Neuronal stem cell (in vitro differentiated cells): ENCODE data around the gene CD276.
A peak's percentile ranks its signal among the peaks of the same experiment; 100 is the strongest.

ENCODE experiments used
- DNase-seq: peaks from one replicate; pipeline ENCODE4 v3.0.0-alpha.2; 2013; ENCODE audit warnings: low spot score
- H2AFZ ChIP-seq: one replicate; pipeline ENCODE4 v1.6.1; 2013; ENCODE audit warnings: mild to moderate bottlenecking, low read length, inconsistent platforms
- H2AK5ac ChIP-seq: 2 replicates; pipeline ENCODE4 v1.6.1; 2013; ENCODE audit warnings: low read depth, mild to moderate bottlenecking, inconsistent platforms, low read length, moderate library complexity, mixed read lengths
- H2BK120ac ChIP-seq: 2 replicates; pipeline ENCODE4 v1.6.1; 2013; ENCODE audit warnings: low read depth, mild to moderate bottlenecking, inconsistent platforms, low read length, moderate library complexity, mixed read lengths
- H2BK12ac ChIP-seq: one replicate; pipeline ENCODE4 v1.6.1; 2013; ENCODE audit warnings: low read length, inconsistent platforms
- H2BK15ac ChIP-seq: 2 replicates; pipeline ENCODE4 v1.6.1; 2013; ENCODE audit warnings: mild to moderate bottlenecking, low read length, inconsistent platforms, mixed read lengths
- H2BK5ac ChIP-seq: one replicate; pipeline ENCODE4 v1.6.1; 2013; ENCODE audit warnings: inconsistent platforms, mild to moderate bottlenecking, low read length, moderate library complexity
- H3K14ac ChIP-seq: one replicate; pipeline ENCODE4 v1.6.1; 2013; ENCODE audit warnings: low read length, inconsistent platforms
- H3K18ac ChIP-seq: 2 replicates; pipeline ENCODE4 v1.6.1; 2013; ENCODE audit warnings: low read length, inconsistent platforms
- H3K23ac ChIP-seq: 2 replicates; pipeline ENCODE4 v1.6.1; 2013; ENCODE audit warnings: low read depth, mild to moderate bottlenecking, mixed read lengths, low read length, inconsistent platforms; ENCODE audit not compliant: poor library complexity
- H3K27ac ChIP-seq: replicated peaks from 3 replicates; pipeline ENCODE4 v1.5.1; 2013; ENCODE audit warnings: low read length, inconsistent platforms
- H3K27me3 ChIP-seq, 3 experiments: 2 replicates each; pipeline ENCODE4 v1.6.1; 2013; ENCODE audit warnings: low read length in 3 of 3, mild to moderate bottlenecking in 2 of 3, inconsistent platforms in 1 of 3, low read depth in 1 of 3, mixed read lengths in 1 of 3, moderate library complexity in 1 of 3; ENCODE audit not compliant: control insufficient read depth in 3 of 3, insufficient read depth in 3 of 3
- H3K36me3 ChIP-seq, 2 donors: replicated peaks in 1 of 2; 2 replicates each; pipeline ENCODE4 v1.6.1; 2013; ENCODE audit warnings: low read length in 2 of 2; ENCODE audit not compliant: control insufficient read depth in 2 of 2, insufficient read depth in 2 of 2
- H3K4ac ChIP-seq: 2 replicates; pipeline ENCODE4 v1.6.1; 2013; ENCODE audit warnings: inconsistent platforms, mild to moderate bottlenecking, low read length, moderate library complexity
- H3K4me1 ChIP-seq, 2 donors: 1 replicate in 1 of 2; 2 replicates in 1 of 2; pipeline ENCODE4 v1.6.1; 2013; ENCODE audit warnings: low read length in 2 of 2, low read depth in 1 of 2; ENCODE audit not compliant: control insufficient read depth in 2 of 2, insufficient read depth in 1 of 2
- H3K4me2 ChIP-seq: one replicate; pipeline ENCODE4 v1.6.1; 2013; ENCODE audit warnings: mild to moderate bottlenecking, low read length, inconsistent platforms; ENCODE audit not compliant: insufficient read depth, poor library complexity, severe bottlenecking
- H3K4me3 ChIP-seq, 2 donors: 2 replicates each; pipeline ENCODE4 v1.5.1; 2013; ENCODE audit warnings: low read length in 2 of 2, mild to moderate bottlenecking in 2 of 2, inconsistent platforms in 1 of 2, moderate library complexity in 1 of 2
- H3K79me1 ChIP-seq: one replicate; pipeline ENCODE4 v1.6.1; 2013; ENCODE audit warnings: low read depth, mild to moderate bottlenecking, inconsistent platforms, low read length, moderate library complexity
- H3K9ac ChIP-seq: one replicate; pipeline ENCODE4 v1.6.1; 2013; ENCODE audit warnings: mild to moderate bottlenecking, low read depth, low read length, inconsistent platforms; ENCODE audit not compliant: poor library complexity
- H3K9me3 ChIP-seq, 2 donors: replicated peaks in 1 of 2; 2 replicates each; pipeline versions ENCODE3 to v1.6.1; 2013; ENCODE audit warnings: low read length in 2 of 2, mild to moderate bottlenecking in 2 of 2, inconsistent platforms in 1 of 2, low read depth in 1 of 2, mixed read lengths in 1 of 2, moderate library complexity in 1 of 2; ENCODE audit not compliant: control insufficient read depth in 2 of 2, insufficient read depth in 1 of 2
- H4K8ac ChIP-seq: one replicate; pipeline ENCODE4 v1.6.1; 2013; ENCODE audit warnings: low read depth, mild to moderate bottlenecking, inconsistent platforms, low read length, moderate library complexity
- H4K91ac ChIP-seq: one replicate; pipeline ENCODE4 v1.6.1; 2013; ENCODE audit warnings: low read length, low read depth, mild to moderate bottlenecking, inconsistent platforms; ENCODE audit not compliant: poor library complexity
- WGBS, 2 donors: extraction: QIAGEN DNeasy Blood & Tissue Kit; methylation state at CpG; one replicate each; pipeline ENCODE4 v1.1.7; 2013; ENCODE audit warnings: missing lambda C conversion rate in 2 of 2, mixed read lengths in 1 of 2; ENCODE audit not compliant: insufficient read length in 2 of 2, insufficient replicate concordance in 1 of 2; ENCODE audit errors: extremely low coverage in 2 of 2; 5-methylcytosine and 5-hydroxymethylcytosine counted together

The CD276 gene

DNA sequence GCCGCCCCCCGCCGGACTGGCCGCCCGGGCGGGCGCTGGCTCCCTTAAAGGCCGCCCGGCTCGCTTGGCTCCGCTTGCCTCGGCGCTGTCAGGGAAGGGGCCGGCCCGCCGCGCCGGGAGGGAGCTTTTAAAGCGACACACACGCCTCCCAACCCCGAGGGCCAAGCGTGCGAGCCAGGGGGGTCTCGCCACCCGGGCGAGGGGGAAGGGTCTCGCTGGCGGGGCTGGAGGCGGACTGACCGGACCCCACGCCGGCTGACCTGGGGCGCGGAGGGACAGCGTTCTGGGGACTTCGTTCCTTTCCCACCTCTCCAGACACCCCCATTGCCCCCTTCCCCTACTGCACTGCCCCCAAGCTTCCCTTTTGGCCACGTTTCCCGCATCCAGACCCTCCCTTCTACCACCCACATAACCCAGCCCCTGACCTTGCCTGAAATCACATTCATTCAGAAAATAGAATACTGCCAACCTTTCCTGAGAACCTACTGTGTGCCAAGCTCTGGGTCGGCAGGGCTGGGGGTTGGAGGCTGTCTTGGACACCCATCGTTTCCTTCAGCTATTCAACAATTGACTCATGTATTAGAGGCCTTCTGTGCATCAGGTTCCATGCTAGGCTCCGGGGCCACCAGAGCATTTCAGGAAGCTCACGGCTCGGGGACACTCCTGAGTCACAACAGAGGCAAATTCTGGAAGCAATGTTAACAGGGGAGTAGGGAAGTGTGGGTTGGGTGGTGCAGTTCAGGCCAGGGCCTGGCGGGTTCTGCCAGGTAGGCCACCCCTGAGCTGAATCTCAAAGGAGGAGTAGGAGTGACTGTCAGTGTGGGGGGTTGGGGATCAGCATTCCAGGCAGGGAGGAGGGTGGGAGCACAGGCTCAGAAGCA lies 69.3 kb downstream of the CD276 start, which contains the start of gene INSYN1:
INSYN1 (minus strand) TSS at position 102 of the 881 bp plus-strand sequence. CDS start 2,221 bp downstream, outside the sequence.
- H2AK5ac ChIP-seq: peak within 1 kb of the TSS; percentile 48
- H3K4ac ChIP-seq: no peak within 1 kb of the TSS
- peaks cover 14 to 19% of the 10 kb centered on the region in 2 donors for H3K4me1 ChIP-seq
- no peak within 1 kb of the TSS for H2BK12ac ChIP-seq
- WGBS, 2 donors: no CpG with 5 or more reads among the region's 44 CpGs
- H3K27ac ChIP-seq: no peak within 1 kb of the TSS
- peak within 1 kb of the TSS; percentile 97 for H2AFZ ChIP-seq
- H2BK15ac ChIP-seq: peak within 1 kb of the TSS; percentile 52
- H3K4me3 ChIP-seq: peak within 1 kb of the TSS; percentile 55 to 88
- no peak within 1 kb of the TSS for H4K91ac ChIP-seq
- H3K18ac ChIP-seq: peak within 1 kb of the TSS; percentile 96
- peaks cover 0 to 34% (median 9%) of the 10 kb centered on the region in 3 experiments for H3K27me3 ChIP-seq
- H3K4me2 ChIP-seq: peak within 1 kb of the TSS; percentile 95
- H3K79me1 ChIP-seq: no peaks in the 10 kb centered on the region
- H4K8ac ChIP-seq: no peak within 1 kb of the TSS
- DNase-seq: no peak
- no peak within 1 kb of the TSS for H2BK120ac ChIP-seq
- H3K9ac ChIP-seq: peak within 1 kb of the TSS; percentile 74
- H3K9me3 ChIP-seq: no peaks in the 10 kb centered on the region
- H3K14ac ChIP-seq: peak within 1 kb of the TSS; percentile 91
- peak within 1 kb of the TSS; percentile 7 for H2BK5ac ChIP-seq
- peak within 1 kb of the TSS; percentile 71 for H3K23ac ChIP-seq
- no peaks in the 10 kb centered on the region for H3K36me3 ChIP-seq

- H2BK12ac ChIP-seq: no peak overlapping the region
- H3K14ac ChIP-seq: no peak overlapping the region
- H2AFZ ChIP-seq: no peak overlapping the region
- H3K79me1 ChIP-seq: no peaks in the 10 kb centered on the region
- H2BK5ac ChIP-seq: no peak overlapping the region
- H3K27me3 ChIP-seq: peaks cover 0 to 36% (median 9%) of the 10 kb centered on the region in 3 experiments
- no peak overlapping the region for H4K8ac ChIP-seq
- H3K4me3 ChIP-seq: no peak overlapping the region
- H3K36me3 ChIP-seq: no peaks in the 10 kb centered on the region
- H3K4me1 ChIP-seq: peaks cover 13 to 15% of the 10 kb centered on the region in 2 donors
- DNase-seq: no peak
- peak overlapping the region; percentile 50 for H3K23ac ChIP-seq
- H4K91ac ChIP-seq: no peak overlapping the region
- WGBS, 2 donors: no CpG with 5 or more reads among the region's 8 CpGs
- no peak overlapping the region for H3K9ac ChIP-seq
- H2BK120ac ChIP-seq: no peak overlapping the region
- H3K4ac ChIP-seq: no peak overlapping the region
- H3K9me3 ChIP-seq: no peaks in the 10 kb centered on the region
- H2BK15ac ChIP-seq: no peak overlapping the region
- peak overlapping the region; percentile 66 for H2AK5ac ChIP-seq
- H3K18ac ChIP-seq: peak overlapping the region; percentile 46
- no peak overlapping the region for H3K4me2 ChIP-seq
- H3K27ac ChIP-seq: no peak overlapping the region
Measured at GRCh38 chr15:73754461-73754860, 70.3 kb downstream of the CD276 start.

DNA sequence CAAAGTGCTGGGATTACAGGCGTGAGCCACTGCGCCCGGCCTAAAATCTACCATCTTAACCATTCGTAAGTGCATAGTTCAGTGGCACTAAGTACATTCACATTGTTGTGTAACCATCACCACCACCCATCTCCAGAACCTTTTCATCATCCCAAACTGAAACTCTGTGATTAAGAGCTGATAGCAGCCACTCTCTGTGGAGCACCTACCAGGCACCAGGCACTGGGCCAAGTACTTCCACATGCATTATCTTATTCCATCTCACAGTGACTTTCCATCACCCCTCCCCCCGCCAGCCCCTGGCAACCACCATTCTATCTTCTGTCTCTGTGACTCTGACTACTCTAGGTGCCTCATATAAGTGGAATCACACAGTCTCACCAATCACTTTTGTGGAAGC lies 71.3 kb downstream of the CD276 start:
- H3K27me3 ChIP-seq: peaks cover 0 to 46% (median 9%) of the 10 kb centered on the region in 3 experiments
- no peak overlapping the region for H4K8ac ChIP-seq
- no peaks in the 10 kb centered on the region for H3K9me3 ChIP-seq

GRCh38 chr15:73755946-73756345 lies 71.8 kb downstream of the CD276 start:
- H4K8ac ChIP-seq: no peak overlapping the region
- H2BK120ac ChIP-seq: no peak overlapping the region
- no peak overlapping the region for H4K91ac ChIP-seq
- no CpG with 5 or more reads among the region's 3 CpGs for WGBS, 2 donors
- H2BK5ac ChIP-seq: no peak overlapping the region
- H3K27me3 ChIP-seq: peaks cover 0 to 50% (median 9%) of the 10 kb centered on the region in 3 experiments
- no peak overlapping the region for H3K9ac ChIP-seq
- no peak overlapping the region for H3K18ac ChIP-seq
- H2AFZ ChIP-seq: no peak overlapping the region
- H3K9me3 ChIP-seq: no peaks in the 10 kb centered on the region
- H3K4me2 ChIP-seq: no peak overlapping the region
- H3K4me3 ChIP-seq: no peak overlapping the region
- no peak overlapping the region for H2BK12ac ChIP-seq
- DNase-seq: no peak
- peaks cover 13 to 15% of the 10 kb centered on the region in 2 donors for H3K4me1 ChIP-seq
- no peak overlapping the region for H3K27ac ChIP-seq
- H3K79me1 ChIP-seq: no peaks in the 10 kb centered on the region
- no peak overlapping the region for H2AK5ac ChIP-seq
- no peak overlapping the region for H3K14ac ChIP-seq
- no peak overlapping the region for H3K23ac ChIP-seq
- no peak overlapping the region for H2BK15ac ChIP-seq
- H3K4ac ChIP-seq: no peak overlapping the region
- no peaks in the 10 kb centered on the region for H3K36me3 ChIP-seq

More for the DNA sequence above, 71.3 kb downstream of the CD276 start:
- H2AFZ ChIP-seq: no peak overlapping the region
- H2BK12ac ChIP-seq: no peak overlapping the region
- H4K91ac ChIP-seq: no peak overlapping the region
- H3K4me3 ChIP-seq: no peak overlapping the region
- H2AK5ac ChIP-seq: no peak overlapping the region
- no peak overlapping the region for H3K23ac ChIP-seq
- no peak for DNase-seq
- no CpG with 5 or more reads among the region's 5 CpGs for WGBS, 2 donors
- H2BK5ac ChIP-seq: no peak overlapping the region
- H3K27ac ChIP-seq: no peak overlapping the region
- no peak overlapping the region for H3K4ac ChIP-seq
- H3K4me1 ChIP-seq: peaks cover 13 to 15% of the 10 kb centered on the region in 2 donors
- no peak overlapping the region for H3K4me2 ChIP-seq
- no peak overlapping the region for H2BK120ac ChIP-seq
- H3K14ac ChIP-seq: no peak overlapping the region
- H3K79me1 ChIP-seq: no peaks in the 10 kb centered on the region
- H3K18ac ChIP-seq: no peak overlapping the region
- H2BK15ac ChIP-seq: no peak overlapping the region
- H3K36me3 ChIP-seq: no peaks in the 10 kb centered on the region
- H3K9ac ChIP-seq: no peak overlapping the region
